Measurements from ENCODE around the gene PDS5B. TPM values are rescaled to one million over a fixed set of nuclear protein-coding genes. Genes with fewer than 3 reads are reported as not detected.

Gene PDS5B
- total and polyA plus RNA-seq, 10 of the 15 experiments (the other 5 are each of a cell fraction or from before 2014, with no cell fraction given): 15.4 to 55.3 (median 30.7) TPM

DNA sequence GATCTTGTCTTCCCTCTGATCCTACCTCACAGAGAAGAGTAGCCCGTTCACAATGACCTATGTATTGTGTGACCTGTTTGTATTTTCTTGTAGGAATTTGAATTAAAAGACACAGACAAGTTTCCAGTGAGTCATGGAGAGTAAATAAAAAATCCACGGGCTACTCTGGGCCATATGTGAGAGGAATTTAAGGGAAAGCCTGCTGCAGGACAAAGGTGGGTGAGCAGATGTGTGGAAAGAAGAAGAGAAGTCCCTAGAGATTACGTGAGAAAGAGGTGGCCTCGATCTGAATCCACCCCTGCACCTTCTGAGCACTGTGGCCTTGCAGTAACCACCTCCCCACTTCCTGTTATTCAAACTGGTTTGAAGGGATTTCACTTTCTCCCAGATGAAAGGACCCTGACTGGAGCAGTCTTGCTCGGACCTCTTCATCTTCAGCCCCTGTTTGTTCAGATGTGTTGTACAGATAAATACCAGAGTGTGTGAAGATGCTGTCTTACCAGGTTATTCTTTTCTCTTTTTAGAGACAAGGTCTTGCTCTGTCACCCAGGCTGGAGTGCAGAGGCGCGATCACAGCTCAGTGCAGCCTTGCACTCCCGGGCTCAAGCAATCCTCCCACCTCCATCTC is 205.4 kb downstream of the PDS5B start:
- Histone ChIP-seq H3K27ac (ENCODE audit: control insufficient read depth, insufficient read depth) (peak overlapping the region; percentile 40; the same call in 1 of the 2 replicates), H3K4me3 (no peak overlapping the region), H3K9ac (ENCODE audit: control insufficient read depth, insufficient read depth, low read length) (no peak overlapping the region), H3K79me2 (ENCODE audit: control insufficient read depth, insufficient read depth, low read length) (no peaks in the 10 kb centered on the region), H4K20me1 (ENCODE audit: control insufficient read depth, insufficient read depth) (no peaks in the 10 kb centered on the region), H3K36me3 (ENCODE audit: control insufficient read depth in 2 of 2, insufficient read depth in 2 of 2, low read length in 1 of 2) (peaks cover 0 to 2% of the 10 kb centered on the region in 2 experiments; a peak in 2 of 4 replicates), H3K9me3 (replicated peaks; ENCODE audit: control insufficient read depth, insufficient read depth, low read length) (no peaks in the 10 kb centered on the region), H3K27me3 (replicated peaks in 1 of 2; ENCODE audit: control insufficient read depth in 2 of 2, insufficient read depth in 2 of 2, low read length in 1 of 2) (no peaks in the 10 kb centered on the region), H2AFZ (ENCODE audit: control insufficient read depth, low read depth, low read length) (no peak overlapping the region), H3K4me1 (ENCODE audit: control insufficient read depth, insufficient read depth, low read length) (peaks cover 9% of the 10 kb centered on the region; the same call in 1 of the 2 replicates), H3K4me2 (ENCODE audit: control insufficient read depth, insufficient read depth) (peak overlapping the region; percentile 46)
- in situ Hi-C loops (cut with MboI) (no loop called here), intact Hi-C loops (cut with micrococcal nuclease; ENCODE audit: unreplicated experiment) (no loop called here)
- ATAC-seq (peak; percentile 88), DNase-seq (ENCODE audit: low read depth, low spot score) (peak; percentile 62), FAIRE-seq (peak; percentile 71)
- ChIA-PET RAD21 (ENCODE audit: unreplicated experiment) (interaction anchor here (0.6 kb wide), 1 partner anchor 119 kb away, joined by 3 read pairs; no protein-coding TSS in a partner anchor), SMC1A (ENCODE audit: uncharacterized antibody, unreplicated experiment) (interaction anchor here (0.6 to 0.7 kb wide), 2 partner anchors 15 to 50 kb away, joined by 3 read pairs; no protein-coding TSS in a partner anchor), CTCF (interaction anchor here (0.6 kb wide), 1 partner anchor 206 kb away, joined by 3 read pairs; the partner anchor contains the start of gene PDS5B), POLR2A (no interaction called here)
- 23% methylated on average over 8 of the region's 8 CpGs for WGBS (ENCODE audit: insufficient coverage, insufficient replicate concordance, low lambda C conversion rate, missing lambda C conversion rate)
- no TSS peak for BruUV-seq (replicated peaks)
- TF ChIP-seq, protein P1, sequence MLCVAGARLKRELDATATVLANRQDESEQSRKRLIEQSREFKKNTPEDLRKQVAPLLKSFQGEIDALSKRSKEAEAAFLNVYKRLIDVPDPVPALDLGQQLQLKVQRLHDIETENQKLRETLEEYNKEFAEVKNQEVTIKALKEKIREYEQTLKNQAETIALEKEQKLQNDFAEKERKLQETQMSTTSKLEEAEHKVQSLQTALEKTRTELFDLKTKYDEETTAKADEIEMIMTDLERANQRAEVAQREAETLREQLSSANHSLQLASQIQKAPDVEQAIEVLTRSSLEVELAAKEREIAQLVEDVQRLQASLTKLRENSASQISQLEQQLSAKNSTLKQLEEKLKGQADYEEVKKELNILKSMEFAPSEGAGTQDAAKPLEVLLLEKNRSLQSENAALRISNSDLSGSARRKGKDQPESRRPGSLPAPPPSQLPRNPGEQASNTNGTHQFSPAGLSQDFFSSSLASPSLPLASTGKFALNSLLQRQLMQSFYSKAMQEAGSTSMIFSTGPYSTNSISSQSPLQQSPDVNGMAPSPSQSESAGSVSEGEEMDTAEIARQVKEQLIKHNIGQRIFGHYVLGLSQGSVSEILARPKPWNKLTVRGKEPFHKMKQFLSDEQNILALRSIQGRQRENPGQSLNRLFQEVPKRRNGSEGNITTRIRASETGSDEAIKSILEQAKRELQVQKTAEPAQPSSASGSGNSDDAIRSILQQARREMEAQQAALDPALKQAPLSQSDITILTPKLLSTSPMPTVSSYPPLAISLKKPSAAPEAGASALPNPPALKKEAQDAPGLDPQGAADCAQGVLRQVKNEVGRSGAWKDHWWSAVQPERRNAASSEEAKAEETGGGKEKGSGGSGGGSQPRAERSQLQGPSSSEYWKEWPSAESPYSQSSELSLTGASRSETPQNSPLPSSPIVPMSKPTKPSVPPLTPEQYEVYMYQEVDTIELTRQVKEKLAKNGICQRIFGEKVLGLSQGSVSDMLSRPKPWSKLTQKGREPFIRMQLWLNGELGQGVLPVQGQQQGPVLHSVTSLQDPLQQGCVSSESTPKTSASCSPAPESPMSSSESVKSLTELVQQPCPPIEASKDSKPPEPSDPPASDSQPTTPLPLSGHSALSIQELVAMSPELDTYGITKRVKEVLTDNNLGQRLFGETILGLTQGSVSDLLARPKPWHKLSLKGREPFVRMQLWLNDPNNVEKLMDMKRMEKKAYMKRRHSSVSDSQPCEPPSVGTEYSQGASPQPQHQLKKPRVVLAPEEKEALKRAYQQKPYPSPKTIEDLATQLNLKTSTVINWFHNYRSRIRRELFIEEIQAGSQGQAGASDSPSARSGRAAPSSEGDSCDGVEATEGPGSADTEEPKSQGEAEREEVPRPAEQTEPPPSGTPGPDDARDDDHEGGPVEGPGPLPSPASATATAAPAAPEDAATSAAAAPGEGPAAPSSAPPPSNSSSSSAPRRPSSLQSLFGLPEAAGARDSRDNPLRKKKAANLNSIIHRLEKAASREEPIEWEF (IDR thresholded peaks at IDR 0.05; ENCODE audit: insufficient replicate concordance, low read depth, low read length): no peak
- TF ChIP-seq CHD2 (IDR thresholded peaks at IDR 0.05; ENCODE audit: borderline replicate concordance, low read depth, low read length): no peak
- no peak for TF ChIP-seq MYC (IDR thresholded peaks at IDR 0.05; ENCODE audit: insufficient read depth, insufficient read length, insufficient replicate concordance, low read length, severe bottlenecking)
- no peak for TF ChIP-seq HDGF (IDR thresholded peaks at IDR 0.05)
- peak; percentile 26; the same call in 1 of the 2 replicates for TF ChIP-seq CBFB (IDR thresholded peaks at IDR 0.05; ENCODE audit: low read depth)
- TF ChIP-seq SIN3A (IDR thresholded peaks at IDR 0.05; ENCODE audit: low read depth, low read length): no peak
- TF ChIP-seq ETV6 (conservative IDR thresholded peaks at IDR 0.05 in 1 of 2, IDR thresholded peaks at IDR 0.05 in 1 of 2; ENCODE audit: borderline replicate concordance in 1 of 2, low read depth in 1 of 2): no peak
- peak; percentile 51; the same call in 1 of the 2 replicates for TF ChIP-seq PAX5 (IDR thresholded peaks at IDR 0.05; ENCODE audit: borderline replicate concordance, low read depth, low read length)
- no peak for TF ChIP-seq PML (IDR thresholded peaks at IDR 0.05; ENCODE audit: low read length)
- no peak for TF ChIP-seq RAD21 (IDR thresholded peaks at IDR 0.05; ENCODE audit: insufficient read depth, low read depth, low read length)
- TF ChIP-seq, protein P2, sequence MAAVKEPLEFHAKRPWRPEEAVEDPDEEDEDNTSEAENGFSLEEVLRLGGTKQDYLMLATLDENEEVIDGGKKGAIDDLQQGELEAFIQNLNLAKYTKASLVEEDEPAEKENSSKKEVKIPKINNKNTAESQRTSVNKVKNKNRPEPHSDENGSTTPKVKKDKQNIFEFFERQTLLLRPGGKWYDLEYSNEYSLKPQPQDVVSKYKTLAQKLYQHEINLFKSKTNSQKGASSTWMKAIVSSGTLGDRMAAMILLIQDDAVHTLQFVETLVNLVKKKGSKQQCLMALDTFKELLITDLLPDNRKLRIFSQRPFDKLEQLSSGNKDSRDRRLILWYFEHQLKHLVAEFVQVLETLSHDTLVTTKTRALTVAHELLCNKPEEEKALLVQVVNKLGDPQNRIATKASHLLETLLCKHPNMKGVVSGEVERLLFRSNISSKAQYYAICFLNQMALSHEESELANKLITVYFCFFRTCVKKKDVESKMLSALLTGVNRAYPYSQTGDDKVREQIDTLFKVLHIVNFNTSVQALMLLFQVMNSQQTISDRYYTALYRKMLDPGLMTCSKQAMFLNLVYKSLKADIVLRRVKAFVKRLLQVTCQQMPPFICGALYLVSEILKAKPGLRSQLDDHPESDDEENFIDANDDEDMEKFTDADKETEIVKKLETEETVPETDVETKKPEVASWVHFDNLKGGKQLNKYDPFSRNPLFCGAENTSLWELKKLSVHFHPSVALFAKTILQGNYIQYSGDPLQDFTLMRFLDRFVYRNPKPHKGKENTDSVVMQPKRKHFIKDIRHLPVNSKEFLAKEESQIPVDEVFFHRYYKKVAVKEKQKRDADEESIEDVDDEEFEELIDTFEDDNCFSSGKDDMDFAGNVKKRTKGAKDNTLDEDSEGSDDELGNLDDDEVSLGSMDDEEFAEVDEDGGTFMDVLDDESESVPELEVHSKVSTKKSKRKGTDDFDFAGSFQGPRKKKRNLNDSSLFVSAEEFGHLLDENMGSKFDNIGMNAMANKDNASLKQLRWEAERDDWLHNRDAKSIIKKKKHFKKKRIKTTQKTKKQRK (IDR thresholded peaks at IDR 0.05; ENCODE audit: low read depth, low read length): no peak
- no peak for TF ChIP-seq SUPT20H (IDR thresholded peaks at IDR 0.05; ENCODE audit: borderline replicate concordance, control insufficient read depth, low read depth, low read length)
- no peak for TF ChIP-seq TCF3 (IDR thresholded peaks at IDR 0.05; ENCODE audit: borderline replicate concordance, insufficient read depth, low read depth, low read length)
- TF ChIP-seq HDAC2 (IDR thresholded peaks at IDR 0.05): no peak

All from GM12878 (cell line).